RKO (cell line): ENCODE results near the gene RASAL1.

ENCODE experiments used
- DNase-seq: peaks from one replicate; pipeline ENCODE4 v3.0.0-alpha.2; 2016; ENCODE audit warnings: low spot score

Gene RASAL1

GRCh38 chr12:113071135-113072112 is 64.1 kb downstream of the RASAL1 start:
- DNase-seq, result no peak

- no peak for DNase-seq
Observed at GRCh38 chr12:113070117-113070906, 65.2 kb downstream of the RASAL1 start.

GRCh38 chr12:113069751-113070116 is 65.8 kb downstream of the RASAL1 start:
- DNase-seq, result no peak

- DNase-seq, result no peak
Observed at GRCh38 chr12:113069149-113069548, 66.4 kb downstream of the RASAL1 start.

- no peak for DNase-seq
Observed at GRCh38 chr12:113067987-113068935, 67.3 kb downstream of the RASAL1 start.

- no peak for DNase-seq
Observed at GRCh38 chr12:113066813-113067400, 68.7 kb downstream of the RASAL1 start.

GRCh38 chr12:113065126-113066007 is 70.2 kb downstream of the RASAL1 start:
- no peak for DNase-seq

GRCh38 chr12:113064395-113065125 is 71.0 kb downstream of the RASAL1 start:
- no peak for DNase-seq

GRCh38 chr12:113063396-113064350 is 71.9 kb downstream of the RASAL1 start:
- DNase-seq, result no peak

GRCh38 chr12:113062502-113063395 is 72.8 kb downstream of the RASAL1 start:
- DNase-seq, result no peak

- DNase-seq, result no peak
Observed at GRCh38 chr12:113061061-113061694, 74.4 kb downstream of the RASAL1 start.

GRCh38 chr12:113060336-113060960 is 75.1 kb downstream of the RASAL1 start:
- no peak for DNase-seq

GRCh38 chr12:113059071-113059595 is 76.4 kb downstream of the RASAL1 start:
- DNase-seq, result no peak

- DNase-seq, result no peak
Observed at GRCh38 chr12:113058553-113058952, 77.0 kb downstream of the RASAL1 start.

- no peak for DNase-seq
Observed at GRCh38 chr12:113057565-113058485, 77.7 kb downstream of the RASAL1 start.
